Skeletal muscle satellite cell (primary cell): ENCODE data around the gene AIFM3.
A peak's percentile ranks its signal among the peaks of the same experiment; 100 is the strongest.
"Not testable (repeated sequence)": the region's sequence is repeated elsewhere in the genome, so short reads cannot be mapped to it uniquely, and the experiment has no call there.

Source experiments
- H3K27me3 ChIP-seq: 2 replicates; pipeline ENCODE4 v1.7.0; 2013; ENCODE audit warnings: low read length; ENCODE audit not compliant: control insufficient read depth, insufficient read depth
- H3K36me3 ChIP-seq: 2 replicates; pipeline ENCODE4 v1.7.0; 2013; ENCODE audit warnings: mild to moderate bottlenecking, control low read depth, low read length; ENCODE audit not compliant: insufficient read depth
- H3K4me1 ChIP-seq: 2 replicates; pipeline ENCODE4 v1.7.0; 2013; ENCODE audit warnings: low read length; ENCODE audit not compliant: control insufficient read depth, insufficient read depth
- H3K4me2 ChIP-seq: 2 replicates; pipeline ENCODE4 v1.7.0; 2013; ENCODE audit warnings: mild to moderate bottlenecking, low read length
- H3K4me3 ChIP-seq: 2 replicates; pipeline ENCODE4 v1.7.0; 2013; ENCODE audit warnings: low read length
- H3K9ac ChIP-seq: 2 replicates; pipeline ENCODE4 v1.7.0; 2013; ENCODE audit warnings: mild to moderate bottlenecking, low read depth, low read length, moderate library complexity
- H3K9me3 ChIP-seq: replicated peaks from 2 replicates; pipeline ENCODE4 v1.7.0; 2013; ENCODE audit warnings: mild to moderate bottlenecking, control low read depth, low read length

AIFM3 gene

GRCh38 chr22:20996598-20997535 is 29.8 kb downstream of the AIFM3 start:
- no peak overlapping the region for H3K4me2 ChIP-seq
- H3K9me3 ChIP-seq, result no peaks in the 10 kb centered on the region
- no peak overlapping the region for H3K4me3 ChIP-seq
- H3K9ac ChIP-seq, result no peak overlapping the region
- peaks cover 15% of the 10 kb centered on the region for H3K4me1 ChIP-seq
- peaks cover 58% of the 10 kb centered on the region for H3K36me3 ChIP-seq
- H3K27me3 ChIP-seq, result no peaks in the 10 kb centered on the region

- Histone ChIP-seq H3K4me2 (no peak overlapping the region), H3K9me3 (no peaks in the 10 kb centered on the region), H3K9ac (no peak overlapping the region), H3K27me3 (no peaks in the 10 kb centered on the region), H3K4me1 (peaks cover 15% of the 10 kb centered on the region), H3K4me3 (no peak overlapping the region), H3K36me3 (peaks cover 50% of the 10 kb centered on the region)
These were observed 30.6 kb downstream of the AIFM3 start for GRCh38 chr22:20997536-20998257.

GRCh38 chr22:20998411-20999336 is 31.6 kb downstream of the AIFM3 start:
- Histone ChIP-seq H3K4me3 (no peak overlapping the region), H3K36me3 (peaks cover 42% of the 10 kb centered on the region), H3K9me3 (no peaks in the 10 kb centered on the region), H3K4me2 (no peak overlapping the region), H3K9ac (no peak overlapping the region), H3K27me3 (no peaks in the 10 kb centered on the region), H3K4me1 (peaks cover 22% of the 10 kb centered on the region)

GRCh38 chr22:20999350-21000206 is 32.5 kb downstream of the AIFM3 start:
- H3K4me3 ChIP-seq, result no peak overlapping the region
- H3K27me3 ChIP-seq, result no peaks in the 10 kb centered on the region
- H3K36me3 ChIP-seq, result peaks cover 38% of the 10 kb centered on the region
- no peaks in the 10 kb centered on the region for H3K9me3 ChIP-seq
- H3K4me1 ChIP-seq, result peaks cover 25% of the 10 kb centered on the region
- peak overlapping the region; percentile 94 for H3K4me2 ChIP-seq
- no peak overlapping the region for H3K9ac ChIP-seq

- Histone ChIP-seq H3K27me3 (no peaks in the 10 kb centered on the region), H3K4me3 (peak overlapping the region; percentile 79), H3K9me3 (no peaks in the 10 kb centered on the region), H3K4me1 (peaks cover 25% of the 10 kb centered on the region), H3K36me3 (peaks cover 30% of the 10 kb centered on the region), H3K4me2 (peak overlapping the region; percentile 94), H3K9ac (peak overlapping the region; percentile 90)
These were observed 33.3 kb downstream of the AIFM3 start for GRCh38 chr22:21000207-21000986.

GRCh38 chr22:21000987-21001600 is 34.0 kb downstream of the AIFM3 start:
- peak overlapping the region; percentile 90 for H3K9ac ChIP-seq
- H3K27me3 ChIP-seq, result no peaks in the 10 kb centered on the region
- peaks cover 25% of the 10 kb centered on the region for H3K4me1 ChIP-seq
- peak overlapping the region; percentile 79 for H3K4me3 ChIP-seq
- peaks cover 30% of the 10 kb centered on the region for H3K36me3 ChIP-seq
- no peaks in the 10 kb centered on the region for H3K9me3 ChIP-seq
- H3K4me2 ChIP-seq, result peak overlapping the region; percentile 94

- H3K9me3 ChIP-seq, result no peaks in the 10 kb centered on the region
- H3K27me3 ChIP-seq, result no peaks in the 10 kb centered on the region
- peaks cover 30% of the 10 kb centered on the region for H3K36me3 ChIP-seq
- peak within 1 kb of the TSS; percentile 79 for H3K4me3 ChIP-seq
- H3K4me2 ChIP-seq, result peak within 1 kb of the TSS; percentile 94
- peak within 1 kb of the TSS; percentile 90 for H3K9ac ChIP-seq
- H3K4me1 ChIP-seq, result peaks cover 25% of the 10 kb centered on the region
These were observed 34.7 kb downstream of the AIFM3 start, which contains the start of gene THAP7 for GRCh38 chr22:21001601-21002325. Gene THAP7, minus strand, starts transcription at chr22:21002118. Its CDS starts 207 bp downstream, at chr22:21001911.

- H3K27me3 ChIP-seq, result no peaks in the 10 kb centered on the region
- H3K36me3 ChIP-seq, result peaks cover 12% of the 10 kb centered on the region
- H3K4me2 ChIP-seq, result peak overlapping the region; percentile 94
- H3K4me3 ChIP-seq, result no peak overlapping the region
- H3K4me1 ChIP-seq, result peaks cover 25% of the 10 kb centered on the region
- H3K9ac ChIP-seq, result peak overlapping the region; percentile 90
- no peaks in the 10 kb centered on the region for H3K9me3 ChIP-seq
These were observed 36.7 kb downstream of the AIFM3 start for GRCh38 chr22:21003782-21004181.

- not testable (repeated sequence) for H3K4me3 ChIP-seq, H3K36me3 ChIP-seq, H3K4me2 ChIP-seq, H3K9me3 ChIP-seq, H3K27me3 ChIP-seq, H3K9ac ChIP-seq
- peaks cover 10% of the 10 kb centered on the region for H3K4me1 ChIP-seq
These were observed 42.2 kb downstream of the AIFM3 start for GRCh38 chr22:21009208-21009607.
